Measurements from ENCODE around the gene GCNT4. TPM values are rescaled to one million over a fixed set of nuclear protein-coding genes. Genes with fewer than 3 reads are reported as not detected.

The GCNT4 gene
- total RNA-seq, 1 experiment from 2014 or later: 0.63 TPM

DNA sequence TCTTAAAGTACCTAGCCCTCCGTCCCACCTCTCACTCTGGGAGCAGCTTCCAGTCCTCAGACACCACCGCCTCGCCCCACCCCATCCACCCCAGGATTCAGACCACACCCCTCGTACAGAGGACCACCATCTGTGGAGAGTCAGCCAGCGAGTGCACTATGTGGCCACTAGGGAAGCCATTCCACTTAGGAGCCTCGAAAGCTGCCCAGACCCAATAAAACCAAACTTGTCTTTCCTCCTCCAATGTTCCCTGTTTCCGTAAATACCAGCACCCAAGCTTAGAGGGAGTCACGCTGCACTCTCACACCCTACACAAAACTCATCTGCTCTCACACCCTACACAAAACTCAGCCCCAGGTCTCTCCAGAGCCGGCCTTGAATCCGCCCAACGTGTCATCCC is 1.9 kb downstream of the GCNT4 start:
- peak overlapping the region in 1 of 2 experiments; percentile 25; a peak in 1 of 5 replicates for H3K4me3 Mint-ChIP-seq
- H3K18ac ChIP-seq (ENCODE audit: insufficient read length, low read depth, low read length): no peak overlapping the region
- H3K9me3 ChIP-seq (ENCODE audit: control insufficient read depth, low read depth, low read length): no peaks in the 10 kb centered on the region
- H3K23me2 ChIP-seq (ENCODE audit: insufficient read length, low read depth, low read length, poor library complexity, severe bottlenecking): peaks cover 13% of the 10 kb centered on the region
- no peak overlapping the region for H3K14ac ChIP-seq (ENCODE audit: insufficient read depth, low read length)
- H3K27me3 ChIP-seq (ENCODE audit: insufficient read depth, low read length): no peaks in the 10 kb centered on the region; the same call in 1 of the 2 replicates
- no peaks in the 10 kb centered on the region for H4K20me1 ChIP-seq (ENCODE audit: control insufficient read depth, insufficient read depth, insufficient read length)
- peaks cover 0 to 4% (median 0%) of the 10 kb centered on the region in 3 experiments; a peak in 1 of 7 replicates for H3K36me3 Mint-ChIP-seq (ENCODE audit: insufficient read depth in 1 of 3, low read depth in 3 of 3)
- H3K27me3 Mint-ChIP-seq (ENCODE audit: low read depth): peaks cover 37% of the 10 kb centered on the region
- no peak overlapping the region for H2BK12ac ChIP-seq (ENCODE audit: insufficient read length, low read depth, low read length)
- no peak overlapping the region for H4K91ac ChIP-seq (ENCODE audit: insufficient read length, low read depth, low read length)
- peak overlapping the region; percentile 76 for H3K4me2 ChIP-seq (ENCODE audit: insufficient read depth, insufficient read length, low read length)
- no CpG with 5 or more reads among the region's 11 CpGs for WGBS (ENCODE audit: extremely low coverage, insufficient read length, low lambda C conversion rate)
- peaks cover 32 to 41% of the 10 kb centered on the region in 2 experiments for H3K4me1 Mint-ChIP-seq
- TF ChIP-seq, protein P1, sequence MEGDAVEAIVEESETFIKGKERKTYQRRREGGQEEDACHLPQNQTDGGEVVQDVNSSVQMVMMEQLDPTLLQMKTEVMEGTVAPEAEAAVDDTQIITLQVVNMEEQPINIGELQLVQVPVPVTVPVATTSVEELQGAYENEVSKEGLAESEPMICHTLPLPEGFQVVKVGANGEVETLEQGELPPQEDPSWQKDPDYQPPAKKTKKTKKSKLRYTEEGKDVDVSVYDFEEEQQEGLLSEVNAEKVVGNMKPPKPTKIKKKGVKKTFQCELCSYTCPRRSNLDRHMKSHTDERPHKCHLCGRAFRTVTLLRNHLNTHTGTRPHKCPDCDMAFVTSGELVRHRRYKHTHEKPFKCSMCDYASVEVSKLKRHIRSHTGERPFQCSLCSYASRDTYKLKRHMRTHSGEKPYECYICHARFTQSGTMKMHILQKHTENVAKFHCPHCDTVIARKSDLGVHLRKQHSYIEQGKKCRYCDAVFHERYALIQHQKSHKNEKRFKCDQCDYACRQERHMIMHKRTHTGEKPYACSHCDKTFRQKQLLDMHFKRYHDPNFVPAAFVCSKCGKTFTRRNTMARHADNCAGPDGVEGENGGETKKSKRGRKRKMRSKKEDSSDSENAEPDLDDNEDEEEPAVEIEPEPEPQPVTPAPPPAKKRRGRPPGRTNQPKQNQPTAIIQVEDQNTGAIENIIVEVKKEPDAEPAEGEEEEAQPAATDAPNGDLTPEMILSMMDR (conservative IDR thresholded peaks at IDR 0.05): peak; percentile 48; the same call in 2 of the 3 replicates
- no peak overlapping the region for H4K8ac ChIP-seq (replicated peaks; ENCODE audit: insufficient read length, low read depth, low read length)
- H2BK120ac ChIP-seq (ENCODE audit: low read depth, low read length, poor library complexity, severe bottlenecking): no peak overlapping the region
- H3K79me1 ChIP-seq (ENCODE audit: insufficient read depth, low read depth, low read length, poor library complexity, severe bottlenecking): no peaks in the 10 kb centered on the region
- no peak overlapping the region for H2BK20ac ChIP-seq (ENCODE audit: low read depth, low read length, poor library complexity, severe bottlenecking)
- no peak overlapping the region for H2AFZ ChIP-seq (ENCODE audit: low read length)
- H3K27ac ChIP-seq (ENCODE audit: insufficient read length, low read depth, low read length): no peak overlapping the region
- H3K27ac Mint-ChIP-seq: no peak overlapping the region
- H3K9me3 Mint-ChIP-seq: no peaks in the 10 kb centered on the region; a peak in 2 of 5 replicates
- no peak overlapping the region for H3K23ac ChIP-seq (ENCODE audit: insufficient read length, low read depth, low read length)
- no peak overlapping the region for H3K4ac ChIP-seq (ENCODE audit: low read depth, low read length)
- peak; percentile 77 for DNase-seq
- no peak overlapping the region for H3T11ph ChIP-seq (ENCODE audit: low read length)
- no peak overlapping the region for H4K5ac ChIP-seq (ENCODE audit: insufficient read length, low read depth, low read length)
- H3K79me2 ChIP-seq (ENCODE audit: insufficient read depth, low read length): peaks cover 36% of the 10 kb centered on the region; the same call in 1 of the 2 replicates
- H2AK5ac ChIP-seq (ENCODE audit: insufficient read length, low read length): no peak overlapping the region
- H2BK15ac ChIP-seq (ENCODE audit: low read depth, low read length): no peak overlapping the region
- H2BK5ac ChIP-seq (ENCODE audit: insufficient read length, low read length): no peak overlapping the region
- no peak overlapping the region for H3K9ac ChIP-seq (ENCODE audit: extremely low read depth, insufficient read length, low read length)
- peaks cover 23% of the 10 kb centered on the region for H3K4me1 ChIP-seq (ENCODE audit: insufficient read depth, low read length)
- no peak overlapping the region for H3K56ac ChIP-seq (ENCODE audit: insufficient read length, low read depth, low read length)
